Naive thymus-derived CD8-positive, alpha-beta T cell (primary cell): ENCODE data around the gene P2RY8. TPM values are rescaled to one million over a fixed set of nuclear protein-coding genes. Genes with fewer than 3 reads are reported as not detected.

Experiments
- ATAC-seq, 2 donors: fragments of 150-1000 bp; cut with Tn5 transposase in 1 of 2; sonication (Bioruptor Pico), chemical (Tn5 transposase) in 1 of 2; 1 replicate in 1 of 2; 2 replicates in 1 of 2; pipeline ENCODE4 v1.10.0; 2021; ENCODE audit warnings: mild to moderate bottlenecking in 2 of 2, moderate library complexity in 2 of 2
- POLR2A ChIA-PET: fragments of 350-600 bp; sonication (Branson Sonifier 250); formaldehyde crosslinking; loops from one replicate; lab custom pipeline; 2021; ENCODE audit warnings: antibody characterized with exemption; lab: Charles Lee
- DNase-seq, 10 donors: peaks; one replicate each; pipeline versions ENCODE4 v3.0.0 to v3.0.0-alpha.2; 2020 to 2022
- H3K27ac Mint-ChIP-seq, 10 donors: one replicate each; pipeline ENCODE4 v1.8.0; 2020 to 2022; ENCODE audit warnings: mild to moderate bottlenecking in 10 of 10, mixed read lengths in 10 of 10, moderate library complexity in 4 of 10, inconsistent platforms in 1 of 10
- H3K27me3 Mint-ChIP-seq, 5 donors: one replicate each; pipeline ENCODE4 v1.8.0; 2021 to 2022; ENCODE audit warnings: mixed read lengths in 5 of 5
- H3K36me3 Mint-ChIP-seq, 3 donors: one replicate each; pipeline ENCODE4 v1.8.0; 2020 to 2022; ENCODE audit warnings: mixed read lengths in 3 of 3, mild to moderate bottlenecking in 2 of 3, inconsistent platforms in 1 of 3
- H3K4me1 Mint-ChIP-seq, 4 donors: one replicate each; pipeline ENCODE4 v1.8.0; 2021 to 2022; ENCODE audit warnings: mixed read lengths in 4 of 4
- H3K4me3 Mint-ChIP-seq, 10 donors: one replicate each; pipeline ENCODE4 v1.8.0; 2020 to 2022; ENCODE audit warnings: mild to moderate bottlenecking in 10 of 10, mixed read lengths in 10 of 10, moderate library complexity in 6 of 10, inconsistent platforms in 1 of 10
- H3K9me3 Mint-ChIP-seq, 9 donors: one replicate each; pipeline ENCODE4 v1.8.0; 2020 to 2022; ENCODE audit warnings: mixed read lengths in 9 of 9, mild to moderate bottlenecking in 3 of 9, inconsistent platforms in 1 of 9, moderate library complexity in 1 of 9
- polyA plus RNA-seq, 3 donors: library from polyadenylated mRNA; unstranded; fragments of 300-500 nt; fragmentation: Illumina TruSeq; gene quantifications; one replicate each; pipeline ENCODE4 v1.2.3, GENCODE V29; 2021
- total RNA-seq, 8 experiments: library from RNA in 2 of 8; stranded (reverse) in 2 of 8; gene quantifications; one replicate each; pipeline ENCODE4 v1.2.3 and lab custom pipeline; 2021 to 2026

The P2RY8 gene
- total and polyA plus RNA-seq, 5 experiments from 2014 or later, result 131 to 190 (median 163) TPM

GRCh38 chrX:1424147-1424851 is 112.7 kb downstream of the P2RY8 start:
- Mint-ChIP-seq H3K4me1 (peaks cover 0 to 20% (median 3%) of the 10 kb centered on the region in 4 donors), H3K27ac (peak overlapping the region in 1 of 10 donors; percentile 81), H3K36me3 (peaks cover 17 to 56% (median 54%) of the 10 kb centered on the region in 3 donors), H3K27me3 (no peaks in the 10 kb centered on the region), H3K4me3 (no peak overlapping the region), H3K9me3 (peaks cover 0 to 35% (median 12%) of the 10 kb centered on the region in 9 donors)
- POLR2A ChIA-PET, result no interaction called here
- DNase-seq, result no peak
- no peak for ATAC-seq

- DNase-seq (peak in 1 of 10 donors; percentile 53), ATAC-seq (no peak)
- Mint-ChIP-seq H3K36me3 (peaks cover 17 to 56% (median 56%) of the 10 kb centered on the region in 3 donors), H3K4me3 (no peak overlapping the region), H3K4me1 (peaks cover 0 to 20% (median 3%) of the 10 kb centered on the region in 4 donors), H3K9me3 (peaks cover 0 to 35% (median 12%) of the 10 kb centered on the region in 9 donors), H3K27me3 (no peaks in the 10 kb centered on the region), H3K27ac (peak overlapping the region in 2 of 10 donors; percentile 1 to 59)
- POLR2A ChIA-PET, result no interaction called here
Observed at GRCh38 chrX:1423215-1423614, 113.8 kb downstream of the P2RY8 start.

GRCh38 chrX:1422135-1422465 is 114.9 kb downstream of the P2RY8 start:
- Mint-ChIP-seq H3K4me1 (peaks cover 0 to 20% (median 3%) of the 10 kb centered on the region in 4 donors), H3K27me3 (no peaks in the 10 kb centered on the region), H3K4me3 (no peak overlapping the region), H3K36me3 (peaks cover 17 to 55% (median 53%) of the 10 kb centered on the region in 3 donors), H3K27ac (peak overlapping the region in 1 of 10 donors; percentile 14), H3K9me3 (peaks cover 0 to 35% (median 12%) of the 10 kb centered on the region in 9 donors)
- POLR2A ChIA-PET, result no interaction called here
- DNase-seq, result peak in 1 of 10 donors; percentile 23
- ATAC-seq, result no peak

- H3K9me3 Mint-ChIP-seq, result peaks cover 0 to 35% (median 12%) of the 10 kb centered on the region in 9 donors
- no peak overlapping the region for H3K4me3 Mint-ChIP-seq
- no peaks in the 10 kb centered on the region for H3K27me3 Mint-ChIP-seq
- peak overlapping the region in 4 of 10 donors; percentile 14 to 69 (median 34) for H3K27ac Mint-ChIP-seq
- peak in 1 of 10 donors; percentile 56 for DNase-seq
- ATAC-seq, result no peak
- POLR2A ChIA-PET, result no interaction called here
- peaks cover 17 to 55% (median 48%) of the 10 kb centered on the region in 3 donors for H3K36me3 Mint-ChIP-seq
- H3K4me1 Mint-ChIP-seq, result peaks cover 0 to 18% (median 3%) of the 10 kb centered on the region in 4 donors
Observed at GRCh38 chrX:1421433-1422134, 115.4 kb downstream of the P2RY8 start.

DNA sequence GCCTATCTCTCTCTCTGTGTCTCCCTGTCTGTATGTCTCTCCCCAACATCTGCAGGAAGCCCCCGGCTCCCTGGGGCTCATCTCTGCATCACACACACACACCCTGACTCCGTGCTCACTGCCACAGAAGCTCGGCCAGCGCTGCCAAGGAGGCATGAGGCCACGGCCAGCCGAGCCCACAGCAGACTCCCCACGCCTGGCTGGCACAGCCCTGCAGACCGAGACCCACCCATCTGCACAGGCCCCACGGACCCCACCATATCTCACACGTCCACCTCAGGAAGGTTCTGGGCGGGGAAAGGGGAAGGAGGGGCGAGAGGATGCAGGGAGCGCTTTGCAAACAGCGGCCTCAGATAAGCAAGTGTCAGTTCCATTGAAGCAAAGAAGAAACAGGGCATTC is 116.6 kb downstream of the P2RY8 start:
- DNase-seq, result no peak
- Mint-ChIP-seq H3K4me3 (no peak overlapping the region), H3K4me1 (peaks cover 0 to 18% (median 3%) of the 10 kb centered on the region in 4 donors), H3K9me3 (peaks cover 0 to 35% (median 12%) of the 10 kb centered on the region in 9 donors), H3K27me3 (no peaks in the 10 kb centered on the region), H3K36me3 (peaks cover 17 to 49% (median 47%) of the 10 kb centered on the region in 3 donors), H3K27ac (peak overlapping the region in 8 of 10 donors; percentile 5 to 81 (median 50))
- POLR2A ChIA-PET, result no interaction called here
- peak in 1 of 2 donors; percentile 28 for ATAC-seq

GRCh38 chrX:1419545-1420355 is 117.2 kb downstream of the P2RY8 start:
- Mint-ChIP-seq H3K9me3 (peaks cover 0 to 28% (median 12%) of the 10 kb centered on the region in 9 donors), H3K36me3 (peaks cover 13 to 46% (median 41%) of the 10 kb centered on the region in 3 donors), H3K4me1 (peaks cover 0 to 16% (median 3%) of the 10 kb centered on the region in 4 donors), H3K27ac (peak overlapping the region in 9 of 10 donors; percentile 5 to 81 (median 44)), H3K27me3 (no peaks in the 10 kb centered on the region), H3K4me3 (peak overlapping the region in 1 of 10 donors; percentile 4)
- POLR2A ChIA-PET, result no interaction called here
- ATAC-seq (no peak), DNase-seq (no peak)

GRCh38 chrX:1418901-1419544 is 118.0 kb downstream of the P2RY8 start:
- Mint-ChIP-seq H3K4me1 (peaks cover 0 to 11% (median 3%) of the 10 kb centered on the region in 4 donors), H3K27me3 (no peaks in the 10 kb centered on the region), H3K4me3 (no peak overlapping the region), H3K36me3 (peaks cover 13 to 47% (median 38%) of the 10 kb centered on the region in 3 donors), H3K27ac (no peak overlapping the region), H3K9me3 (peaks cover 0 to 30% (median 12%) of the 10 kb centered on the region in 9 donors)
- ATAC-seq (no peak), DNase-seq (no peak)
- POLR2A ChIA-PET, result no interaction called here

GRCh38 chrX:1417921-1418771 is 118.8 kb downstream of the P2RY8 start:
- DNase-seq, result no peak
- ATAC-seq, result no peak
- Mint-ChIP-seq H3K4me1 (peaks cover 0 to 15% (median 4%) of the 10 kb centered on the region in 4 donors), H3K4me3 (no peak overlapping the region), H3K27me3 (no peaks in the 10 kb centered on the region), H3K9me3 (peaks cover 0 to 29% (median 10%) of the 10 kb centered on the region in 9 donors), H3K36me3 (peaks cover 19 to 48% (median 39%) of the 10 kb centered on the region in 3 donors), H3K27ac (no peak overlapping the region)
- POLR2A ChIA-PET, result no interaction called here

- peaks cover 0 to 28% (median 14%) of the 10 kb centered on the region in 9 donors for H3K9me3 Mint-ChIP-seq
- no peak overlapping the region for H3K4me3 Mint-ChIP-seq
- H3K27me3 Mint-ChIP-seq, result no peaks in the 10 kb centered on the region
- no peak for ATAC-seq
- POLR2A ChIA-PET, result no interaction called here
- peaks cover 23 to 49% (median 41%) of the 10 kb centered on the region in 3 donors for H3K36me3 Mint-ChIP-seq
- peaks cover 0 to 15% (median 4%) of the 10 kb centered on the region in 4 donors for H3K4me1 Mint-ChIP-seq
- DNase-seq, result no peak
- no peak overlapping the region for H3K27ac Mint-ChIP-seq
Observed at GRCh38 chrX:1416965-1417760, 119.8 kb downstream of the P2RY8 start.

DNA sequence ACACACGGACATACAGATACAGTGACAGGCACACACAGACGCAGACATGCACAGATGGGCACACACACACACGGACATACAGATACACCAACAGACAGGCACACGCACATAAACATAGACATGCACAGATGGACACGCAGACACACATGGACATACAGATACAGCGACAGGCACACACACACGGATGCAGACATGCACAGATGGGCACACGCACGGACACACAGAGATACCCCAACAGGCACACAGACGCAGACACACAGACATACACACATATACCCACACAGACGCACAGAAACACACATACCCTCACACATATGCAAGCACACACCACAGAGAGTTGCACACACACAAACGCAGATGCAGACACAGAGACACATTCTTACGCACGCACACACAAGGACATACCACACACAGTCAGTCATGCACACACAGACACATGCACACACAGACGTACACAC is 120.6 kb downstream of the P2RY8 start:
- peaks cover 19 to 49% (median 40%) of the 10 kb centered on the region in 3 donors for H3K36me3 Mint-ChIP-seq
- H3K4me3 Mint-ChIP-seq, result no peak overlapping the region
- H3K9me3 Mint-ChIP-seq, result peaks cover 0 to 27% (median 6%) of the 10 kb centered on the region in 9 donors
- peaks cover 0 to 15% (median 3%) of the 10 kb centered on the region in 4 donors for H3K4me1 Mint-ChIP-seq
- POLR2A ChIA-PET, result no interaction called here
- no peaks in the 10 kb centered on the region for H3K27me3 Mint-ChIP-seq
- ATAC-seq (no peak), DNase-seq (no peak)
- H3K27ac Mint-ChIP-seq, result no peak overlapping the region
